Activated CD4-positive, alpha-beta T cell treated with anti-CD3 and anti-CD28 coated beads for 36 hours (primary cell): Measurements from ENCODE around the gene HIF1AN. TPM values are rescaled to one million over a fixed set of nuclear protein-coding genes. Genes with fewer than 3 reads are reported as not detected.
A peak's percentile ranks its signal among the peaks of the same experiment; 100 is the strongest.

ENCODE experiments used
- ATAC-seq: fragments of 200-7000 bp; cut with Tn5 transposase; one replicate; pipeline ENCODE4 v1.10.0; 2021; ENCODE audit warnings: mild to moderate bottlenecking, moderate library complexity
- CTCF ChIA-PET: fragments of 350-600 bp; sonication (Branson Sonifier 250); formaldehyde crosslinking; loops from one replicate; lab custom pipeline; 2021; ENCODE audit warnings: antibody characterized with exemption; lab: Charles Lee
- POLR2A ChIA-PET: fragments of 350-600 bp; sonication (Branson Sonifier 250); formaldehyde crosslinking; loops from one replicate; lab custom pipeline; 2021; ENCODE audit warnings: antibody characterized with exemption, inconsistent platforms; lab: Charles Lee
- DNase-seq: peaks from one replicate; pipeline ENCODE4 v3.0.0-alpha.2; 2020
- H3K27ac Mint-ChIP-seq: one replicate; pipeline ENCODE4 v1.8.0; 2021; ENCODE audit warnings: mixed read lengths
- H3K27me3 Mint-ChIP-seq: one replicate; pipeline ENCODE4 v1.8.0; 2021; ENCODE audit warnings: mixed read lengths
- H3K36me3 Mint-ChIP-seq: one replicate; pipeline ENCODE4 v1.8.0; 2021; ENCODE audit warnings: low read depth, mixed read lengths
- H3K4me1 Mint-ChIP-seq: one replicate; pipeline ENCODE4 v1.8.0; 2021; ENCODE audit warnings: mixed read lengths
- H3K4me3 Mint-ChIP-seq: one replicate; pipeline ENCODE4 v1.8.0; 2021; ENCODE audit warnings: mild to moderate bottlenecking, moderate library complexity, mixed read lengths
- H3K9me3 Mint-ChIP-seq: one replicate; pipeline ENCODE4 v1.8.0; 2021; ENCODE audit warnings: low read depth, mixed read lengths
- intact Hi-C, 2 experiments: fragments of 100-400 bp; cut with DNase I in 1 of 2; cut with micrococcal nuclease in 1 of 2; formaldehyde crosslinking; loops; one replicate each; pipeline versions ENCODE4 v1.14.2 to v1.15.1; 2022 to 2024; cut with DNase I, micrococcal nuclease
- total RNA-seq, 2 experiments: library from RNA; stranded (reverse); gene quantifications; one replicate each; pipeline ENCODE4 v1.2.3, GENCODE V29; 2021

The HIF1AN gene
- 10 to 100 TPM; 45.9 to 50.8 TPM for total RNA-seq

- Mint-ChIP-seq H3K4me3 (no peak within 1 kb of the TSS), H3K36me3 (peaks cover 27% of the 10 kb centered on the region), H3K27me3 (no peaks in the 10 kb centered on the region), H3K4me1 (peaks cover 27% of the 10 kb centered on the region), H3K9me3 (no peaks in the 10 kb centered on the region), H3K27ac (no peak within 1 kb of the TSS)
- ChIA-PET CTCF (interaction anchor here (0.5 to 3.3 kb wide), 19 partner anchors 9 to 312 kb away, joined by 3 to 17 read pairs (median 4); no protein-coding TSS in a partner anchor), POLR2A (interaction anchor here (0.6 to 1.3 kb wide), 5 partner anchors 9 to 433 kb away, joined by 4 to 10 read pairs (median 5); partner anchors contain the start of genes SCD and SEMA4G)
- intact Hi-C loops = loop anchor here (1.0 to 10.0 kb wide), 10 partner anchors 25 to 1279 kb away; partner anchors contain the start of genes COX15 (in 1 of the 2), CUTC (in 1 of the 2), ERLIN1 (in 1 of the 2) and MRPL43 (in 1 of the 2)
- DNase-seq (peak; percentile 93), ATAC-seq (peak; percentile 96)
Measured at GRCh38 chr10:100535715-100536353, at the start of gene HIF1AN. HIF1AN (plus strand) TSS chr10:100535943; CDS start chr10:100535959, 16 bp downstream.

DNA sequence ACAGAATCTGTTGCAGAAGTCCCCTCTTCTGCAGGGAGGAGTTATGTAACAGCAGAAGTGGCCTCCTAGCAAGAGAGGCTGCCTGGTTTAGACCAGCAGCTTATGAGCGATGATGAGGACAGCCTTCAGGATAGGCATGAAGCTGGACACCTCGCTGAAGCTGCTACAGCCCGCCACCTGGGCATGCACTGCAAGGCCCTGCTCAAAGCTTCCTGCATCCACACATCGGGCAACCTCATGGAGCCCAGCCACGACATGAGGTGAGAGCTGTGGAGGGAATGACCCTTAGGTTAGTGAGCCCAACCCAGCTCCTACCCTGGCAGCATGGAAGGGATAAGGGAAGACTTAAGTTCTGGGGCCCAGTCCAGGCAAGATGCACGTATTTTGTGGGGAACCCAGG is 48.2 kb upstream of the HIF1AN start:
- ATAC-seq (no peak), DNase-seq (no peak)
- Mint-ChIP-seq H3K4me1 (no peaks in the 10 kb centered on the region), H3K4me3 (no peak overlapping the region), H3K27me3 (no peaks in the 10 kb centered on the region), H3K9me3 (no peaks in the 10 kb centered on the region), H3K27ac (no peak overlapping the region), H3K36me3 (peaks cover 23% of the 10 kb centered on the region)
- POLR2A ChIA-PET = interaction anchor here (0.5 kb wide), 1 partner anchor 114 kb away, joined by 3 read pairs; no protein-coding TSS in a partner anchor
- intact Hi-C loops = no loop called here
- CTCF ChIA-PET = interaction anchor here (0.6 to 1.3 kb wide), 4 partner anchors 10 to 176 kb away, joined by 3 to 5 read pairs (median 3); no protein-coding TSS in a partner anchor

DNA sequence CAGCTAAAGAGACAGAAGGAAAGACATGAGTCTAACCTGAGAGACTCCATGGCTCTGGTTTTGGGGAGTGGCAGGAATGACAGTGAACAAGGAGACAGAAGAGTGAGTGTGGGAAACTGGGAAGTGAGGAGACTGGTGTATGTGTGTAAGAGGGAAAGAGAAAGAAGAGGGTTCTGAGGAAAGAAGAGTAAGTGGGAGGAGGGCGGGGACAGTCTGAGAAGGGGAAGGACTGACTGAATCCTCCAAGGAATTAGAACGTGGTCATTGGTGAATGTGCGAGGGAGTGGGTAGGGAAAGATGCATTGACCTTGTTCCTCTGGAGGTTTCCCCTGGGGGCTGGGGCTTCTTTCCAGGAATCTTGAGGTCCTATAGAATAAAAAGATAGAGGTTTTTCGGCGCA is 46.3 kb upstream of the HIF1AN start:
- ChIA-PET CTCF (interaction anchor here (1.2 kb wide), 1 partner anchor 35 kb away, joined by 3 read pairs; no protein-coding TSS in a partner anchor), POLR2A (no interaction called here)
- H3K27ac Mint-ChIP-seq = no peak overlapping the region
- H3K27me3 Mint-ChIP-seq = no peaks in the 10 kb centered on the region
- intact Hi-C loops = no loop called here
- DNase-seq (no peak), ATAC-seq (no peak)
- H3K36me3 Mint-ChIP-seq = peaks cover 33% of the 10 kb centered on the region
- H3K4me1 Mint-ChIP-seq = no peaks in the 10 kb centered on the region
- no peaks in the 10 kb centered on the region for H3K9me3 Mint-ChIP-seq
- H3K4me3 Mint-ChIP-seq = no peak overlapping the region

DNA sequence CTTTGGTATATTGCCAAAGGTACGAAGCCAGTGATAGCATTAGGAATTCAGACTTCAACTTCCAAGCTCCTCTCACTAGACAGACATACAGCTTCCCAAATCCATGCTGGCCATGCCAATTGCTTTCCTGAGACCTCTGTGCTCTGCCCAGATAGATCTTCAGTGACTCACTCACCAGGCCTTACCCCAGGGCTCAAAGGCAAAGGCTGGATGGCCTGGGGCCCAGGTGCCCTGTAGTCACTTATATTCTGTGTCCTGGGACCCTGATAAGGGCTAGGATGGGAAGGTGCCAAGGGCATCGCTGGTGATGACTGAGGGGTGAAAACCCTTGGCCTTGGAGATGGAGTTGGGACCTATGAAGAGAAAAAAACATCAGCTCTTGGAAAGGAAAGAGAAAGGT is 45.2 kb upstream of the HIF1AN start:
- Mint-ChIP-seq H3K36me3 (peaks cover 38% of the 10 kb centered on the region), H3K27ac (no peak overlapping the region), H3K4me1 (no peaks in the 10 kb centered on the region), H3K4me3 (no peak overlapping the region), H3K9me3 (no peaks in the 10 kb centered on the region), H3K27me3 (no peaks in the 10 kb centered on the region)
- ATAC-seq = no peak
- ChIA-PET CTCF (interaction anchor here (0.6 to 1.2 kb wide), 2 partner anchors 28 to 265 kb away, joined by 3 to 4 read pairs; no protein-coding TSS in a partner anchor), POLR2A (no interaction called here)
- no peak for DNase-seq
- intact Hi-C loops = no loop called here

GRCh38 chr10:100496567-100496966 is 39.2 kb upstream of the HIF1AN start:
- peaks cover 52% of the 10 kb centered on the region for H3K36me3 Mint-ChIP-seq
- intact Hi-C loops = no loop called here
- peak; percentile 20 for DNase-seq
- H3K27me3 Mint-ChIP-seq = no peaks in the 10 kb centered on the region
- CTCF ChIA-PET = interaction anchor here (0.8 to 7.7 kb wide), 5 partner anchors 9 to 22 kb away, joined by 3 to 67 read pairs (median 15); no protein-coding TSS in a partner anchor
- POLR2A ChIA-PET = no interaction called here
- peaks cover 5% of the 10 kb centered on the region for H3K4me1 Mint-ChIP-seq
- H3K9me3 Mint-ChIP-seq = no peaks in the 10 kb centered on the region
- no peak overlapping the region for H3K4me3 Mint-ChIP-seq
- ATAC-seq = peak; percentile 53
- H3K27ac Mint-ChIP-seq = peak overlapping the region; percentile 62

- POLR2A ChIA-PET = no interaction called here
- H3K4me1 Mint-ChIP-seq = peaks cover 5% of the 10 kb centered on the region
- H3K4me3 Mint-ChIP-seq = no peak overlapping the region
- intact Hi-C loops = no loop called here
- DNase-seq (no peak), ATAC-seq (no peak)
- CTCF ChIA-PET = interaction anchor here (0.6 to 7.7 kb wide), 4 partner anchors 12 to 94 kb away, joined by 4 to 38 read pairs (median 6); no protein-coding TSS in a partner anchor
- no peaks in the 10 kb centered on the region for H3K9me3 Mint-ChIP-seq
- H3K27ac Mint-ChIP-seq = no peak overlapping the region
- peaks cover 62% of the 10 kb centered on the region for H3K36me3 Mint-ChIP-seq
- H3K27me3 Mint-ChIP-seq = no peaks in the 10 kb centered on the region
Measured at GRCh38 chr10:100498059-100498458, 37.7 kb upstream of the HIF1AN start.

DNA sequence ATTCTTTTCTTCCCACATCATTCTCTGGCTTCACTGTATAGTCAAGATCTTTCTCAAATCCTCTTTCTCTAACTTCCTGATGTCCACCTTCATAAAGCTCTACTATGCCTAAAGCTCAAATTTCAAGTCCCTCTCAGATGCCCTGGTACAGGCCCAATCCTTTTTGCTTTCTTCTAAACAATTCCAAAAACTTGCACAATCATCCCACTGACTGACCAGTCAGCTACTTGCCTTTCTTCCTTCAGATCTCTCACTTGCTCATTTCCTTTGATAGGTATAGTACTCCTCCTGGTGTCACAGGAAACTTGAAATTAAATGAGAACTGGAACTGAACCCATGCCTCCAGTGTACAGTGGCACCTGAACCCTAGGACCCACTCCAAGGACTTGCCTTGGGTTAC is 34.3 kb upstream of the HIF1AN start:
- H3K4me1 Mint-ChIP-seq = peaks cover 11% of the 10 kb centered on the region
- POLR2A ChIA-PET = no interaction called here
- no peak for DNase-seq
- H3K36me3 Mint-ChIP-seq = peaks cover 60% of the 10 kb centered on the region
- CTCF ChIA-PET = interaction anchor here (0.6 to 7.7 kb wide), 6 partner anchors 9 to 68 kb away, joined by 3 to 38 read pairs (median 4); no protein-coding TSS in a partner anchor
- no peaks in the 10 kb centered on the region for H3K27me3 Mint-ChIP-seq
- ATAC-seq = no peak
- no peaks in the 10 kb centered on the region for H3K9me3 Mint-ChIP-seq
- no peak overlapping the region for H3K27ac Mint-ChIP-seq
- intact Hi-C loops = no loop called here
- no peak overlapping the region for H3K4me3 Mint-ChIP-seq

DNA sequence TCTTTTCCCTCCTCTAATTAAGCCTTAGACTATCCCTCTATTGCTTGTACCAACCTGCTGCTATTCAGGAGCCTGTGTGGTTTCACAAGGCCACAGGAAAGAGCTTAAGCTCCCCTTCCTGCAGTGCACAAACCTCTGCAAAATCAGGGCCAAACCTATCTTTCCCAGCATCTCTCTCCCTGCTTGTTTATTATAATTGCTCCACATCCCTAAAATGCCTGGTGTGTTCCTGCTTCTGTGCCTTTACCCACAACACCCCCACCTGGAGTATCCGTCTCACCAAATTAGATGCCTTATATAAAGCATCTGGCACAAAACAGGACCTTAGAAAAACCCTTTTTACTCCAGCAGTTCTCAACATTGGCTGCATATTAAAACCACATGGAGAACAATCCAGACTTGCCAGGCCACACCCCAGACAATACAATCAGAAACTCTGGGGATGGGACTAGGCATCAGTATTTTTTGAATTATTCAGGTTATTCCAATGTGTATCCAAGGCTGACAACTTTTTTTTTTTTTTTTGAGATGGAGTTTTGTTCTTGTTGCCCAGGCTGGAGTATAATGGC is 32.7 kb upstream of the HIF1AN start:
- no peak for ATAC-seq

GRCh38 chr10:100504096-100504495 is 31.6 kb upstream of the HIF1AN start:
- intact Hi-C loops = no loop called here
- H3K4me3 Mint-ChIP-seq = no peak overlapping the region
- DNase-seq (no peak), ATAC-seq (no peak)
- ChIA-PET CTCF (interaction anchor here (0.9 to 1.2 kb wide), 3 partner anchors 15 to 70 kb away, joined by 4 read pairs; no protein-coding TSS in a partner anchor), POLR2A (no interaction called here)
- H3K27ac Mint-ChIP-seq = no peak overlapping the region
- H3K27me3 Mint-ChIP-seq = no peaks in the 10 kb centered on the region
- peaks cover 33% of the 10 kb centered on the region for H3K4me1 Mint-ChIP-seq
- no peaks in the 10 kb centered on the region for H3K9me3 Mint-ChIP-seq
- H3K36me3 Mint-ChIP-seq = peaks cover 62% of the 10 kb centered on the region

More for the DNA sequence above, 32.7 kb upstream of the HIF1AN start:
- CTCF ChIA-PET = interaction anchor here (2.7 to 7.7 kb wide), 2 partner anchors 7 to 21 kb away, joined by 13 to 38 read pairs; no protein-coding TSS in a partner anchor
- POLR2A ChIA-PET = no interaction called here
- Mint-ChIP-seq H3K4me3 (no peak overlapping the region), H3K4me1 (peaks cover 22% of the 10 kb centered on the region), H3K27me3 (no peaks in the 10 kb centered on the region), H3K27ac (no peak overlapping the region), H3K9me3 (no peaks in the 10 kb centered on the region), H3K36me3 (peaks cover 65% of the 10 kb centered on the region)
- intact Hi-C loops = no loop called here
- DNase-seq = no peak

DNA sequence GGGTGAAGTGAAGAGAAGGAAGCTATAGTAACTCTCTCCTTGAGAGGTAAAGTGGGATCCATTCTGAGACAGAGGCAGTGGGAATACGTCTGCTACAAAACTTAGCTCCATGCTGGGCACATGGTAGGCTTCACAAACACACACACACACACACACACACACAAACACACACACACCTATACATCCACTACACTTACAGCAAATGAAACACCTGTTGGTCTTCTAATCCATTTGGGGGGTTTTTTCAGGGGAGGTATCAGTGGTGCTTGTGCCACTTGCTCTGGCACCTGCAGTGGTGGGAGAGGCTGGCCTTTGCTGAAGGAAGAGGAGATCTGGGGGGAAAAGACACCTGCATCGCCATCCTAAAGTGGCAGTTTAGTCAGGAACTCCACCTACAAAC is 30.6 kb upstream of the HIF1AN start:
- intact Hi-C loops = no loop called here
- H3K27ac Mint-ChIP-seq = no peak overlapping the region
- H3K4me3 Mint-ChIP-seq = no peak overlapping the region
- H3K9me3 Mint-ChIP-seq = no peaks in the 10 kb centered on the region
- ChIA-PET POLR2A (no interaction called here), CTCF (interaction anchor here (0.6 to 1.2 kb wide), 3 partner anchors 22 to 166 kb away, joined by 4 to 5 read pairs (median 4); no protein-coding TSS in a partner anchor)
- H3K36me3 Mint-ChIP-seq = peaks cover 53% of the 10 kb centered on the region
- no peak for DNase-seq
- H3K4me1 Mint-ChIP-seq = peaks cover 44% of the 10 kb centered on the region
- H3K27me3 Mint-ChIP-seq = no peaks in the 10 kb centered on the region
- no peak for ATAC-seq
